OCI-M1 (cell line): ENCODE results near the gene DFFA.
"Not testable (repeated sequence)": the region's sequence is repeated elsewhere in the genome, so short reads cannot be mapped to it uniquely, and the experiment has no call there.

Source experiments
- DNase-seq: peaks from one replicate; lab custom pipeline; 2025; lab: John Stamatoyannopoulos, UW

DFFA gene

DNA sequence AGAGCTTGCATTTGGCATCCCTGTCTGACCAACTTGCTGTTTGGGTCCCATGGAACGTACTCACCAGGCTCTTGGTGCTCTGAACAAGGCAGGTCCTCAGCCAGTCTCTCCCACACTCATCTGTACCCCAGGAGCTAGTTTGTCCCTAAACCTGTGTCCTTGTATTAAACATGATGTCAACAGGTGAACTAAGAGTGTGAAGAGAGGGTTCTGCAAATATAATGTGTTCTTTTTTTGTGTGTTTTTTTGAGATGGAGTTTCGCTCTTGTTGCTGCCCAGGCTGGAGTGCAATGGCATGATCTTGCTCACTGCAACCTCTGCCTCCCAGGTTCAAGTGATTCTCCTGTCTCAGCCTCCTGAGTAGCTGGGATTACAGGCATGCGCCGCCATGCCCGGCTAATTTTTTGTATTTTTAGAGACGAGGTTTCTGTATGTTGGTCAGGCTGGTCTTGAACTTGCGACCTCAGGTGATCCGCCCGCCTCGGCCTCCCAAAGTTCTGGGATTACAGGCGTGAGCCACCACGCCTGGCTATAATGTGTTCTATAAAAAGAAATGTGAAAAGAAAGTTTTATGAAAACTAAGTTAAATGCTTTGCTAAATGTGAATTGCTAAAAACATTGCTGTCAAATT, 33.8 kb upstream of the DFFA start:
- DNase-seq = not testable (repeated sequence)

DNA sequence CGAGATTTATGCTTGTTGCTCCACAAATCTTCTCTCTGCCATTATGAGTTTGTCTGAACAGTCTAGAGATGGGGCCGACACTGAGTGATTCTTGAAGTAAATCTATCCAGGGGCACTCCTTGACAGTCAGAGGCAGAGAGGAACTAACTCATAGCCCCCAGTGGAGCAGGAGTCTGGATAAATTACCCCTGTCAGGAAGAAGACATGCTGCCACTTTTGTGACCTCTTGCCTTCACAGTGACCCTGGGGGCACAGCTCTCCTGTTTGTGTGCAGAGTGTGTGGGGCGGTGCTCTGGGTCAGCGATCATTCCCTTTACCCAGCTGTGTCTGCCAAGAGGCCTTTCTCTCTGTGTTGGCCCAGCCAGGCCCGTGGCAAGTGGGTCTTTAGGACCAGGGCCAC, 31.9 kb upstream of the DFFA start:
- no peak for DNase-seq

DNA sequence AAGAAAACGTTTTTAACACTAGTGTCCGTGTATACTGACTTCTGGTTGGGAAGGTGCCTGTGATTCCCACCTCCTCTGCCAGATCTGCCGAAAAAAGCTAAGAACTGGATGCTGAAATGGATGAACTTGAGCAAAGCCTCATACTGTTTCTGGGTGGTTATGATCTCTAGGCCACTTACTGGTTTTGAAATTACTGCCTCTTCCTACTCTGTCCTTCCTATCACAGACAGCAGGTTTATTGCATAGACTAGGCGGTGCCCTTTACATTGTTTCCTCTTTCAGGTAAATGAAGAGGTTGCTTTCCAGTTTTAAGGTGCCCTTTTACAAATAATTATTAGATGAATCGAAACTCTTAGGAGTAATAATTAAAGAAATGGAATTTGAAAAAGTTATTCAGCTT, 29.9 kb upstream of the DFFA start:
- DNase-seq = no peak

DNA sequence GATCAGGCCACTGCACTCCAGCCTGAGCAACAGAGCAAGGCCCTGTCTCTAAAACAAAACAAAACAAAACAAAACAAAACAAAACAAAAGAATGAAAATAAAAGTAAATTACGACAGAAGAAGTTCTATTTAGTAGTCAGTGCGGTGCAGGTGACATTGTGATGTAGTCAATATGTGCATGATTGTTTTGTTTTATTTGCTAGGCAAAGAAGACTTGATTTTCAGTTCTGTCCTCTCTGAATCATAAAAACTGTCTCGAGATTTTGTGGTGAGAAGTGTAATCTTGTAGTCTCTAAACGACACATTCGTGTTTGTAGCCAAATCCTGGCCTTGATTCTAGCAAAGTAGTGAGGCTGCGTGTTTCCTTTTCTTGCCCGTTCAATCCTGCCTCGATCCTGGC, 25.9 kb upstream of the DFFA start:
- no peak for DNase-seq

DNA sequence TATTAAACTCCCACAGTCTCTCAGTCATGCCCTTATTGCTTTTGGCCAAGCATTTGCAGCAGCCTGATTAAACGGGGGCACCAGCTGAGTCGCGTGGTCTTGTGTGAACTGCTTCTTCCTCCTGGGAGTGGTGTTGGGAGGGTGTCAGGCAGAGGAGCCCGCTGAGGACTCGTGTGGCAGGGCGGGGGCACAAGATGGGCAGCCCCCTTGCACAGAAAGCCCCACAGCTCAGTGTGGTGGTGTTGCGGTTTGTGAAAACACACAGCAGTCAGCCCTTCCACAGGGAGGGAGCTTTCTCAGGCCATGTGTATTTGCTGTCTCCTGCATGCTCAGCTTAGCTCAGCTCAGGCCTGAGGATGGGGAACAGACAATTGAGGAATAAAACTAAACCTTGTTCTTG, 24.8 kb upstream of the DFFA start:
- no peak for DNase-seq

DNA sequence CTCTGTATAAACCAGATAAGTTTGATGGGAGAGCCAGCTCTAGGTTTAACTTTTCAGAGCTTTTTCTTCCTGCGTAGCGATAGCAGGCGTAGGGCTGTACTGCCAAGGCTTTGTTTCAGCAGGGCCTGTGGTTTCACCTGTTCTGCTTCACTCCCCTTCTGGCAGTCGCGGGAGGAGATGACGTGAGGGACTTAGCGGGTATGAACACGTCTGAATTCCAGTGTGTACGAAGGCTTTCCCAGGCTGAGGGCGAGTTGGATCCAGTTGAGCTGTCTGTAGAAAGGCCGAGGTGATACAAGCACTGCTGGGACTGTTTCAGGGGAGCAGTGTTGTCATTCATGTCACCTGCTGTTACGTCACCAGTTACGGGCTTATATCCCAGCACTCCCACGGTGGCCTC, 23.6 kb upstream of the DFFA start:
- DNase-seq = no peak

DNA sequence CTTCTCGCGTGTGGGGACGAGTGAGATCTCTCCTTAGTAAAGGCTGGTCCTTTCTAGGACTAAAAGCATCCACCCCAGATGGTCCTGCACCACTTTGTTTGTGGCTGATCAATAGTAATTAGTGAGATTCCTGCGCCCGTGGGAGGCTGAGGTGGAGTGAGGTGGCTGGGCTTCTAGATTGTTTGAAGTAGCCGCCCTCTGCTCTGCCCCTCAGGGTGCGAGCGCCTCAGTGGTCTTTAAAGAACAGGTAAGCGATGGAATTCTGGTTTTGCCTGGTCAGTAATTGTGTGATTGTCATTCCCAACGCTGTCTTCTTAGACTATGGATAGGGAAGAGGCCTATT, 23.1 kb upstream of the DFFA start:
- no peak for DNase-seq

DNA sequence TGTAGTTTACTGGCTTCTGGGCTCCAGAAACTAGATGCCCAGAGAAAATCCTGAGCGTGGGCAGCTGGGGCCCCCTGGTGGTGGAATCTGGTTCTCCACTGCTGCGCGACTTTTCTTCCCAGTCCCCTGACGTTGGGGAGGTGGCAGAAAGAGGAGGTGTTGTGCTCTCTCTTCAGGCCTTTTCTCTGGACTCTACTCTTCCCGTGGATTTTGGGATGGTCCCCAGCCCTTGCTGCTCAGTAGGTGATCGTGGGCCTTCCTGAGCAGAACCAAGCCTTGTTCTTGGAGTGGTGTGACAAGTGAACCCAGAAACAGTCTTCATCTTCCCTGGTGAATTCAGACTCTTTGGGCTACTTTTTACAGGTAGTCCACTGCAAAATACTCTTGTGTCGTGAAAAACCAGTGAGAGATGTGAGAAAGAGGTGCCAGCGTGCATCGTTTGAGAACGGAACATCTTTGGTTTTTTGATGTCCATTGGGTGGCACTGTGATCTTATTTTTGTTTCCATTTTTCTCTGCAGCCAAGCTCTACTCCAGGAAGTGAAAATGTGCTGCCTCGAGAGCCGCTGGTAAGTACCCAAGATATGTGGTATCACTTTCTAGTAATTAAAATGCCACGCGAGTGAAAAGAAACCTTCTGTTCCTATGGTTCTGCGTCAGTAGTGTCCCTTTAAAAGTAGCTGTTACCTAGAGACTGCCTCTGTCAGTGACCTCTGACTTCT, 22.6 kb upstream of the DFFA start:
- DNase-seq = peak; percentile 87

DNA sequence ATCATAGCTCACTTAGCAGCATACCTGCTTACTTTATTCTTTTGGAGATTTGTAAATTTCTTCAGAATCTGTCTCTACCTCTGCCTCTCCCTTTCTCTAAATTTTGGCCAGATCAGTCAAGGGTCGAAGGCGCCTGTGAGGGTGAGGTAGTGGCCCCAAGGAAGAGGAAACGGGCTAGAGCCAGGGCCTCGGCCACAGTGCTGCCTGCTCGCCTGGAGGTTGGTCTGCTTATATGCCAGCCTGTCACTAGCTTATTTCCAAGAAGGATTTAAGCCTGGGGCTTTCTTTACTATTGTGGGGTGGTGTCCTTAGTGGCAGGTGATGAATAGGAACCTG, 22.1 kb upstream of the DFFA start:
- DNase-seq = no peak

DNA sequence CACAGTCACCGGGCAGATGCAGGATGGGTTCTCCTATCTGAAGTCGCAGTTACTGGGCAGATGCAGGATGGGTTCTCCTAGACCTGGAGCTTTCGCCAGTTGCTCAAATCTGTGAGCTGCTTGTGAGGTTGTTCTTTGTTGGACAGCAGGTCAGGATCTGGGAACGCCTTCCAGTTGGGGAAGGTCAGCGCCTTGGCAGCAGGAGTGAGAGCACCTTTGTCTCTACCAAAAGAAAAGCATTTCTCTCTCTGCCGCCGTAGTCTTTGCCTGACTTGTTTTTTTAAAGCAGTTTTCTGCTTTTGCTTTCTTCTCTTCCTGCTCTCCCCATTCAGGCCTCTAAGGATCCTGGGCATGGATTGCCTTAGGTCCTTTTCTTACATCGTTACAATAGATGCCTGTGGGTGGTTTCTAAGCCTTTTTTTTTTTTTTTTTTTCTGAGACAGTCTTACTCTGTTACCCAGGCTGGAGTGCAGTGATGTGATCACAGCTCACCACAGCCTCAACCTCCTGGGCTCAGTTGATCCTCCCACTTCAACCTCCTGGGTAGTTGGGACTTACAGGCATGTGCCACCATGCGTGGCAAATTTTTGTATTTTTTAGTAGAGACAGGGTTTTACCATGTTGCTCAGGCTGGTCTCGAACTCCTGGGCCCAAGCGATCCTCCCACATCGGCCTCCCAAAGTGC, 18.1 kb upstream of the DFFA start:
- DNase-seq = no peak

DNA sequence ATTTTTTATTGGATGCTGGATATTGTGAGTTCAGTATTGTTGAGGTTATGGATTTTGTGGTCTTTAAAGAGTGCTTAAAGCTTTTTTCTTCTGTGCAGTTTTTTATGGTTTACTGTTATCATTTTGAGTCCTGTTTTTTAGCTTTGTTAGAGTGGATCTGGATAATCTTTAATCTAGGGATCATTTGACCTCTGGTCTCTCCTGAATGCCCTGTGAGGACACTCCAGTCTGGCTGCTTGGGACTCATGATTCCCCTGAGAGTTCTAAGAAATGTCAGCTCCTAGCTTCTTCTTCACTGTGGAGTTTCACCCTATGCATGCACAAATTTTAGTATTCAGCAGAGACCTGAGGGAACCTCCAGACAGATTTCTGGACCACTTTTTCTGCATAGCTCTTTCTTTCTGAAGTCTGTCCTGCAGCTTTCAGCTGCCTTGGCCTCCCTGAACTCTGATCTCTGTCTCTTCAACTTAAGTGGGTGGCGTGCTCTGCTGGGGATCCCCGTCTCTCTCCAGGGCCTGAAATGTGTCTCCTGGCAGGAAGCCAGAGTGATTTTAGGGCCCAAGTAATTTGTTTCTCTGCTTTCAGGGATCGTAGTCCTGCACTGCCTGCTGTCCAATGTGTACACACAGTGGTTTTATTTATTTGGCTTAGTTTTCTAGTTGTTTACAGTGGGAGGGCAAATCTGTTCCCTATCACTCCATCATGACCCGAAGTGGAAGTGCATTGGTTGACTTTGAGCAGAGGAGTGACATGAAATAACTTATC, 17.1 kb upstream of the DFFA start:
- DNase-seq = no peak

DNA sequence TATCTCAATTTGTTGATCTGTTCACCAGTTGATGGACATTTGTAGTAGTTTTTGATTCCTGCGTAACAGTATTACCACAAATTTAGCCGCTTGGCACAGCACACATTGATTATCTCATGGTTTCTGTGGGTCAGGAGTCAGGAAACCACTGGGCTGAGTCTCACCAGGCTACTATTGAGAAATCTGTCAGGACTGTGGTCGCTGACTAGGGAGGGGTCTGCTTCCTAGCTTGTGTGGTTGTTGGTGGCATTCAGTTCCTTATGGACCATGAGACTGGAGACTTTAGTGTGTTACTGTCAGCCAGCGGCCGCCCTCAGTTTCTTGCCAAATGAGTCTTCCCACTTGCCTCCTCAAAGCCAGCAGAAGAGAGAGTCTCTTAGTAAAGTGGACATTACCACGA, 12.2 kb upstream of the DFFA start:
- DNase-seq = no peak

DNA sequence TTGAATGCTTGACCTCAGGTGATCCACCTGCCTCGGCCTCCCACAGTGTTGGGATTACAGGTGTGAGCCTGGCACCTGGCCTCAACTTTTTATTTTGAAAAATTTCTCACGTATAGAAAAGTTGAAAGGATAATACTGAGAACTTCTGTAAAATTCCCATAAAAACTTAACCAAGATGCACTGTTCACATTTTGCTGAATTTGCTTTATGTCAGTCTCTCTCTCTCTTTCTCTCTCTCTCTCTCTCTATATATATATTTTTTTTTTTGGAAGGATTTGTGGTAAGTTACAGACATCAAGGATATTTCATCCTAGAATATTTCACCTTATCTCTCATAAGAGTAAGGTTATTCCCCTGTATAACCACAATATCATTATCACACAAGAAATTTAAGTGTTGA, 8.3 kb upstream of the DFFA start:
- no peak for DNase-seq

DNA sequence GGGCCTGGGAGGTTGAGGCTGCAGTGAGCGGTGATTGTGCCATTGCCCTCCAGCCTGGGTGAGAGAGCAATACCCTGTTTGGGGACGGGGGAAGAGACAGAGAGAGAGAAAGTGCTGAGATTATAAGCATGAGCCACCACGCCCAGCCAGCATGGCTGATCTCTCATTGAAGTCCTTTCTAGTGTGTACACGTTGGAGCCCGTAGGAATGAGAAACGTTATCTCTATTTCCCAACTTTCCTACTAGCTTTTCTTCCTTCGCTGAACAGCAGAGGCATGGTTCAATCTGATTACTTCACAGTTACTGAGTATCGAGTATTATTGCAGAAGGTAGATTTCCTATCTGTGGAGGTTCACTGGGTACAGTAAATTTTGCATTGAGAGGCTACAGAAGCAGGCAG, 7.0 kb upstream of the DFFA start:
- no peak for DNase-seq

DNA sequence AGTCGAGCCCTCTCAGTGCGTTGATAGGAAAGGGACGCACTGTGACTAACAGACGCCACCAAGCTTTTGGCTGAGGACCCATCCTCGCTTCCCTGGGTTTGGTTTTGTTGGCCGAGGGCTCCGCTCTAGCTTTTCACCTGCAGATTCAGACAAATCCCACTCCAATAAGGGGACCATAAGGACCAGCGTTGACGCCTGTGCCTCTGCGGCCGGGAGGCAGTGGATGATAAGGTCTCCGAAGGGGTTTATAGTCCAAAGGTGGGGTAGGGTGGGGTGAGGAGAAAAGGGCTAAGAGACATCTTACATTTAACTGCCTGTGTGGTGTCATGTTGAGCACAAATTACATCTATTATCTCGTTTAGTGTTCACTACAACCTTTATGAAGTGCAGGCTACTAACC, 3.2 kb upstream of the DFFA start:
- peak; percentile 44 for DNase-seq

DNA sequence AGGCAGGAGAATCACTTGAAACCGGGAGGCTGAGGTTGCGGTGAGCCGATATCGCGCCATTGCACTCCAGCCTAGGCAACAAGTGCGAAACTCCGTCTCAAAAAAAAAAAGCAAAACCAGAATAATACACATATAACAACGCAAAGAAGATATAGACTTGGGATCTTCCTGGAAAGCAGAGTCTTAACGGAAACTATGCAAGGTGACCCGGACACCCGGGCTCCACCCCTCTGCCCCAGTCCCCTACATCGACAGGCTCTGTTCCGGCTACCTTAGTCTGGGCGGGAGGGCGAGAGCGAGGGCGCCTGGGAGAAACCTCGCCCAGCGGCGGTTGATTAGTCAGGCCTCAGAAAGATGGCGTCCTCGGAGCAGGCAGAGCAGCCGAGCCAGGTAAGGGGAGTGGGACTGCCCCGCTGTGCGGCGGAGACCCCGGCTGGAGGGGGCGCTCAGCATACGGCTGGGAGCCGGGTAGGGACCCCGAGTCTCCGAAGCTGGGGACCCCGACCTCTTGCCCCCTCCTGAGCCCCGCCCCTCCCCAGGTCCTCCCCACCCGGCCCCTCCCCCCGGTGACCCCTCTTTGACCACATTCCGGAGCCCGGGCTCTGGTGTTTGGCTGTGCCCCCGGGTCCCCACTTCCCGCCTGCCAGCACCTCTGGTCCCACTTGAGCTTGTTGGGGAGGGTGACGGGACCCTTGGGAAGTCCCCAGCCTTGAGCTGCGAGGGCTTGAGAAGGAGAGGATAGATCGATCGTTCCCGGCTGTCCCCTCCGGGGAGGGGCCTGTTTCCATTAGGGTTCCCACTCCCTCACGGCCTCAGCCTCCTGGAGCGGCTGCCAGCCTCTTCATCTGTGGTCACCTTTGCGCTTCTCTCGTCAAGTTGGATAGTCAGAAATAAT, 2.5 kb upstream of the DFFA start, which contains the start of gene PEX14:
PEX14 (plus strand) TSS at position 338 of the 895 bp plus-strand sequence; CDS start at position 355, 17 bp downstream.
- peak; percentile 95 for DNase-seq

DNA sequence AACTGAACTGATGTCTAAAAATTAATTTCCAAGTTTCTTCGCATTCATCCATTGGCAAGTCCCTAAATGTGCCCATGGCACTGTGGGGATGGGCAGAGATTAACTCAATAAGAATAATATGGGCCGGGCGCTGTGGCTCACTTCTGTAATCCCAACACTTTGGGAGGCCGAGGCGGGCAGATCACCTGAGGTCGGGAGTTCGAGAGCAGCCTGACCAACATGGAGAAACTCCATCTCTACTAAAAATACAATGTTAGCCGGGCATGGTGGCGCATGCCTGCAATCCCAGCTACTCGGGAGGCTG, 1.9 kb upstream of the DFFA start:
- DNase-seq = not testable (repeated sequence)

DNA sequence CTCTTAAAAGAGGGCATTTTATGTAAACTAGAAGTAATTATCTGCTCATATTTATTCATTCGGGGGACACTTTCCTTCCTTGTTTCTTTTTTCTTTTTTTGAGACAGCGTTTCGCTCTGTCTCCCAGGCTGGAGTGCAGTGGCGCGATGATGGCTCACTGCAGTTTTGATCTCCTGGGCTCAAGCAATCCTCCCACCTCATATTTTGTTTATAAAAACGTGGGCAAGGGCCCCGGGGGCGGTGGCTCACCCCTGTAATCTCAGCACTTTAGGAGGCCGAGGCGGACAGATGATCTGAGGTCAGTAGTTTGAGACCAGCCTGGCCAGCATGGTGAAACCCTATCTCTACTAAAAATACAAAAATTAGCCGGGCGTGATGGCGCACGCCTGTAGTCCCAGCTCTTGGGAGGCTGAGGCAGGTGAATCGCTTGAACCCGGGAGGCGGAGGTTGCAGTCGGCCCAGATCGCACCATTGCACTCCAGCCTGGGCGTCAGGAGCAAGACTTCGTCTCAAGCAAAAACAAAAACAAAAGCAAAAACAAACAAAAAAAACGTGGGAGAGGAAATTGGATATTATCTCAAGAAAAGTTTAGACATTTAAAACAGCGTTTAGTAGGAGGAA, 926 bp upstream of the DFFA start:
- no peak for DNase-seq

DNA sequence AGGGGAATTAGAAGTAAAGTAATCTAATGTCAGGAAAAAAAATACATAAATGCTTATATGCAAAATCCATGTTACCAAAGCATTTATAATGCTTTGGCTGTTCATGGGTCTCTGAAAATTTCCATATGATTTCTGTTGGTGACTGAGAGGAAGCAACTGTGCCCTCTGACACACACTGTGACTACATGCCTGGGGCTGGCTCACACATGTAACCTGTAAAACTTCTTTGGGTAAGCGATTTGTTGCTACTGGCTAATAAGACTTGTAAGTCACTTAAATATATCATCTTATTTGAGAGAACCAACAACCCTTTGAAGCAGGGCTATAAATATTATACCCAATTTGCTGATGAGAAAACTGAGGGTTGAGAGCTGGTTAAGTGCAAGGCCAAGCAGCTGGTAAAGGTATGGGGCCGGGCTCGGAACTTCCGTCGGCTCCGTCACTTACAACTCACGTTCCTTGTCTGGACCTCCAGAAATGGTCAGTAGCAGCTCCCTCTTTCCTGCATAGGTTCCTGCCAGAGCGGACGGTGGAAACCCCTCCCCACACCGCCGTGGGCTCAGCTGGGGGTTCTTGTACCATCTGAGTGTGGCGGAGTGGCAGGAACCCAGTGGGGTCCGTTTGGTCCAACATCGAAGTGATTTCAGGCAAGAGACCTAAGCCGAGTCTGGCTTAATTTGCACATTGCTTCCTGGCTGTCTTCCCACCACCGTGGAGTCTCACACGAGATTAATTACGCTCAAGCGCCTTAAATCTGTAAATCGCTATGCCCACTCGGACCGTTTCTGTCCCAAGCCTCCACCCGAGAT, 714 bp downstream of the DFFA start:
- peak; percentile 39 for DNase-seq

DNA sequence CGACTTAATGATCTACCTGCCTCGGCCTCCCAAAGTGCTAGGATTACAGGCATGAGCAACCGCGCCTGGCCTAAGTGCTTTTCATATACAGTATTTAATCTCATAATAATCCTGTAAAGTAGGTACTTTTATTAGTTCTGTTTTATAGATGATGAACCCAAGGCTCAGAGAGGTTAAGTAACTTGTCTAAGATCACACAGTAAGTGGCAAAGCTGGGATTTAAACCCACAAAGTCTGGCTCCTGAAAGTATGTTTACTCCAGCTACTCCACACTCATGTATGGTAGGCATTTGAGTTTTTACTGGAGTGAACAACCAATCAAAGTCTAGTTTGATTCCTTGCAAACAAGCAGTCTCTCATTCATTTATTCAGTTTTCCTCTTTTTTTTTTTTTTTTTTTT, 2.3 kb downstream of the DFFA start:
- DNase-seq = no peak

DNA sequence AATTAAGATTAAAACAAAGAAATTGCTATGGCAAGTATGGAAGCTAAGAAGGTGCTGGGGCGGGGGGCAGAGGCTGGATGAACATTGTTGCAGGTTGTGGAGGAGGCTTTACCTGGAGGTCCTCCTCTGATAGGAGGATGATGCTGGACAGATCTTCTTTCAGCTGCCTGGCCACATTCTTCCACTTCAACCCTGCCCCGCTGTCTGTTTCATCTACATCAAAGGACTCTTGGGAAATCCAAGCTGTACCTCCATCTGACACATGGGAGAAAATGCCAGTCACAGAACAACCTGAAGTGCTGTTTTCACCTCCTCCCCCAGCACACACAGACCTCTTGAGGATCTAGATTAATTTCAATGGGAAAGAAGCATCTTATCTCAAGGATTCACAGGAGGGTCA, 5.3 kb downstream of the DFFA start:
- no peak for DNase-seq
